Lung (tissue), 16 donors: ENCODE results near the gene CAMK1D. TPM values are rescaled to one million over a fixed set of nuclear protein-coding genes. Genes with fewer than 3 reads are reported as not detected.
"Not testable (repeated sequence)": the region's sequence is repeated elsewhere in the genome, so short reads cannot be mapped to it uniquely, and the experiment has no call there.

Experiments used
- ATAC-seq: fragments of 200-7000 bp; cut with Tn5 transposase; one replicate; pipeline ENCODE4 v1.9.1; 2020; ENCODE audit warnings: moderate number of reproducible peaks; ENCODE audit not compliant: insufficient read depth, low FRiP score
- DNase-seq, 3 donors: peaks; one replicate each; pipeline ENCODE4 v3.0.0-alpha.2; 2013 to 2017
- H3K27ac ChIP-seq, 2 donors: one replicate each; pipeline ENCODE4 v1.5.1; 2013; ENCODE audit warnings: mild to moderate bottlenecking in 2 of 2, moderate library complexity in 2 of 2, control low read depth in 1 of 2, inconsistent platforms in 1 of 2, low read depth in 1 of 2, low read length in 1 of 2
- H3K27me3 ChIP-seq, 3 donors: one replicate each; pipeline ENCODE4 v1.5.1; 2013; ENCODE audit warnings: low read length in 2 of 3; ENCODE audit not compliant: control insufficient read depth in 3 of 3, insufficient read depth in 3 of 3
- H3K36me3 ChIP-seq, 4 donors: one replicate each; pipeline ENCODE4 v1.5.1; 2013; ENCODE audit warnings: low read length in 4 of 4, mild to moderate bottlenecking in 1 of 4, moderate library complexity in 1 of 4; ENCODE audit not compliant: control insufficient read depth in 4 of 4, insufficient read depth in 4 of 4
- H3K4me1 ChIP-seq, 5 donors: one replicate each; pipeline ENCODE4 v1.5.1; 2013; ENCODE audit warnings: low read length in 5 of 5, mild to moderate bottlenecking in 2 of 5, moderate library complexity in 1 of 5; ENCODE audit not compliant: control insufficient read depth in 5 of 5, insufficient read depth in 5 of 5
- H3K4me3 ChIP-seq: one replicate; pipeline ENCODE4 v1.5.1; 2013; ENCODE audit warnings: mild to moderate bottlenecking, control low read depth, moderate library complexity
- H3K9ac ChIP-seq, 2 donors: one replicate each; pipeline ENCODE4 v1.5.1; 2013; ENCODE audit warnings: low read length in 2 of 2, control low read depth in 1 of 2; ENCODE audit not compliant: insufficient read depth in 1 of 2
- H3K9me3 ChIP-seq, 4 donors: one replicate each; pipeline ENCODE4 v1.5.1; 2013; ENCODE audit warnings: low read length in 3 of 4, mild to moderate bottlenecking in 1 of 4, moderate library complexity in 1 of 4; ENCODE audit not compliant: control insufficient read depth in 4 of 4, insufficient read depth in 3 of 4
- CTCF ChIP-seq: IDR thresholded peaks from 2 replicates; pipeline ENCODE4 v1.5.1; 2012; ENCODE audit warnings: mild to moderate bottlenecking; ENCODE audit errors: control extremely low read depth, extremely low read depth
- WGBS, 2 donors: extraction: QIAGEN DNeasy Blood & Tissue Kit; methylation state at CpG; one replicate each; pipeline ENCODE4 v1.1.7; 2013; 5-methylcytosine and 5-hydroxymethylcytosine counted together
- long read RNA-seq, 5 donors: transcript quantifications; one replicate each; lab custom pipeline, GENCODE V29; 2026
- polyA plus RNA-seq, 2 donors: library from polyadenylated mRNA; stranded (reverse); fragments of 200-250 nt; gene quantifications; one replicate each; pipeline ENCODE4 v1.2.1, GENCODE V29; 2013
- total RNA-seq, 2 donors: library from RNA; depleted of rRNA in 1 of 2; stranded (reverse); fragments of >200 nt in 1 of 2; gene quantifications; one replicate each; pipeline ENCODE4 v1.2.1, GENCODE V29; 2014 to 2021
- donor health status: control.
- donor health status: control.
- donor health status: Bipolar disorder and iron deficiency.
- donor health status: healthy.
- donor health status: DM: yes; HTN: yes; CAD: no.

CAMK1D gene
- total RNA-seq = 10 to 100 TPM in 1 of 2 donors, 1 to 10 TPM in 1; 9.4 to 37.4 TPM
- 1 to 10 TPM; 3.2 to 4.5 TPM for polyA plus RNA-seq
- long read RNA-seq, donor 1 = 0 reads
- long read RNA-seq, donor 2 = 0 reads
- long read RNA-seq, donor 3 = 0 reads
- long read RNA-seq, donor 4 = 0 reads
- long read RNA-seq, donor 5 = 0 reads

DNA sequence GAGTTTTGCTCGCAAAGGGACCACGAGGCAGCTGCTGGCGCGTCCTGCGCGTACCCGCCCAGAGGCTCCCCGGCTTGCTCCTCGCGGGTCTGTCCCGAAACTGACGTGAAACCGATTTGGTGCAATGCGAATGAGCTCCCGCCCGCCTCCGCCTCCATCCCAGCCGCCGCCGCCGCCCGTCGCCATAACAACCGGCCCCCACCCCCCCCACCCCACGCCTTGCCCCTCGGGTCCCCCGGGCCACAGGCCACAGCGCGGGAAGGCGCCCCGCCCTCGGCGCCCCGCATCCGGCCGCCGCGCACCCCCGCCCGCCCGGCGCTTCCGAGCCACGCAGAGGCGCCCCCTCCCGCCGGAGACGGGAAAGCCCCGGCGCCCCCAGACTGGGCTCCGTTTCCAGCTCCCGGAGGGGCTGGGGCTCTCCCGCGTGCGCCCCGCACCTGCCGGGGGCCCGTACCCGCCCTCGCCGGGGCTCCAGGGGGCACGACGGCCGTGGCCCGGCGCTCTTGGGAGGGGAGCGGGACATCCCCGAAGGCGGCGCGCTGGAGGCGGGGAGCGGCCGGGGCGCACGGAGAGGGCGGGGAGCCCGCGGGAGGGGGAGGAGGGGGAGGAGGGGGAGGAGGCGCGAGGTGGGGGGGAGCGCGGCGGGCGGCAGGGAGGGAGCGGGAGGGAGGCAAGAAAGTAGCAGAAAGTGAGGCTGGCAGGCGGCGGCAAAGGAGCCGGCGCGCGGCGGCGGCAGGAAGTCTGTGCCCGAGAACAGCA is at the start of gene CAMK1D:
TSS of gene CAMK1D (plus strand) at position 678 of the 759 bp plus-strand sequence.
- peaks cover 0 to 17% (median 4%) of the 10 kb centered on the region in 5 donors for H3K4me1 ChIP-seq
- no peak for TF ChIP-seq CTCF
- H3K9me3 ChIP-seq = peaks cover 0 to 2% (median 0%) of the 10 kb centered on the region in 4 donors
- DNase-seq (peak in 2 of 3 donors; percentile 34 to 77), ATAC-seq (peak; percentile 68)
- 1 to 2% methylated on average over 40 to 91 of the region's 95 CpGs for WGBS, 2 donors
- H3K36me3 ChIP-seq = no peaks in the 10 kb centered on the region
- peak within 1 kb of the TSS; percentile 69 for H3K4me3 ChIP-seq
- peak within 1 kb of the TSS; percentile 34 to 78 for H3K27ac ChIP-seq
- H3K9ac ChIP-seq = peak within 1 kb of the TSS in 1 of 2 donors; percentile 17
- peaks cover 0 to 53% (median 16%) of the 10 kb centered on the region in 3 donors for H3K27me3 ChIP-seq

- WGBS, 2 donors = 91 to 97% methylated on average over 4 of the region's 4 CpGs
- not testable (repeated sequence) for H3K27ac ChIP-seq
These were observed 48.3 kb upstream of the CAMK1D start for GRCh38 chr10:12301036-12301435.

DNA sequence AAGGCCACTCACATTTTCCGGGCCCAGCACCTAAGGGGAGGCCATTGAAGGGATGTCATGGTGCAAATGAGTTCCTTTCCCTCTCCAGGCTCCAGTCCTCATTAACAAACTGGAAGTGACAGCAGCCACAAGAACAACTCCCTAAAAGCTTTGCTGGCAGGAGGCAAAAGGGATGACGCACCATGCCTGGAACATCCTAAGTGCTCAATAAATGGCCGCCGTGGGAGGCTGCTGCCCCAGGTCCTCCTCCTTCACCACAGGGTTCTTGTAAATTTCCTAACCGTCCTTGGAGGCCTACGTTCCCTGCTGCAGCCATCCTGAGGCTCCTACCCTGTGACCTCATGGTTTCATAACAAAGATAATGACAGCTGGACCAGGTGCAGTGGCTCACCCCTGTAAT is 41.3 kb upstream of the CAMK1D start:
- H3K27me3 ChIP-seq = peaks cover 0 to 8% (median 0%) of the 10 kb centered on the region in 3 donors
- WGBS, 2 donors = 87 to 89% methylated on average over 6 of the region's 6 CpGs
- no peak overlapping the region for H3K9ac ChIP-seq
- H3K4me1 ChIP-seq = no peaks in the 10 kb centered on the region
- no peak overlapping the region for H3K4me3 ChIP-seq
- TF ChIP-seq CTCF = no peak
- ATAC-seq = no peak
- no peak for DNase-seq
- H3K36me3 ChIP-seq = no peaks in the 10 kb centered on the region
- no peak overlapping the region for H3K27ac ChIP-seq
- H3K9me3 ChIP-seq = no peaks in the 10 kb centered on the region

More at GRCh38 chr10:12301036-12301435, 48.3 kb upstream of the CAMK1D start:
- ATAC-seq, H3K4me3 ChIP-seq, H3K4me1 ChIP-seq, H3K9ac ChIP-seq, H3K27me3 ChIP-seq, H3K36me3 ChIP-seq, H3K9me3 ChIP-seq, DNase-seq: not testable (repeated sequence)

- H3K9me3 ChIP-seq = no peaks in the 10 kb centered on the region
- H3K27ac ChIP-seq = no peak overlapping the region
- no peak for TF ChIP-seq CTCF
- H3K4me3 ChIP-seq = no peak overlapping the region
- DNase-seq = no peak
- ATAC-seq = no peak
- peaks cover 0 to 8% (median 0%) of the 10 kb centered on the region in 3 donors for H3K27me3 ChIP-seq
- H3K9ac ChIP-seq = no peak overlapping the region
- 78 to 87% methylated on average over 8 of the region's 8 CpGs for WGBS, 2 donors
- no peaks in the 10 kb centered on the region for H3K36me3 ChIP-seq
- H3K4me1 ChIP-seq = no peaks in the 10 kb centered on the region
These were observed 40.5 kb upstream of the CAMK1D start for GRCh38 chr10:12308736-12309375.

GRCh38 chr10:12309783-12310182 is 39.6 kb upstream of the CAMK1D start:
- DNase-seq, ATAC-seq, H3K27me3 ChIP-seq, H3K9ac ChIP-seq, H3K27ac ChIP-seq, H3K9me3 ChIP-seq, H3K4me1 ChIP-seq, H3K36me3 ChIP-seq, H3K4me3 ChIP-seq: not testable (repeated sequence)
- WGBS, 2 donors = 82 to 93% methylated on average over 5 of the region's 5 CpGs
